GM18520 (cell line): ENCODE measurements around the gene ADPGK.
"Not testable (repeated sequence)": the region's sequence is repeated elsewhere in the genome, so short reads cannot be mapped to it uniquely, and the experiment has no call there.

ENCODE experiments used
- ATAC-seq: cut with Tn5 transposase; IDR thresholded peaks from one replicate; pipeline ENCODE4 v1.9.1; 2021; ENCODE audit not compliant: unreplicated experiment

ADPGK gene

DNA sequence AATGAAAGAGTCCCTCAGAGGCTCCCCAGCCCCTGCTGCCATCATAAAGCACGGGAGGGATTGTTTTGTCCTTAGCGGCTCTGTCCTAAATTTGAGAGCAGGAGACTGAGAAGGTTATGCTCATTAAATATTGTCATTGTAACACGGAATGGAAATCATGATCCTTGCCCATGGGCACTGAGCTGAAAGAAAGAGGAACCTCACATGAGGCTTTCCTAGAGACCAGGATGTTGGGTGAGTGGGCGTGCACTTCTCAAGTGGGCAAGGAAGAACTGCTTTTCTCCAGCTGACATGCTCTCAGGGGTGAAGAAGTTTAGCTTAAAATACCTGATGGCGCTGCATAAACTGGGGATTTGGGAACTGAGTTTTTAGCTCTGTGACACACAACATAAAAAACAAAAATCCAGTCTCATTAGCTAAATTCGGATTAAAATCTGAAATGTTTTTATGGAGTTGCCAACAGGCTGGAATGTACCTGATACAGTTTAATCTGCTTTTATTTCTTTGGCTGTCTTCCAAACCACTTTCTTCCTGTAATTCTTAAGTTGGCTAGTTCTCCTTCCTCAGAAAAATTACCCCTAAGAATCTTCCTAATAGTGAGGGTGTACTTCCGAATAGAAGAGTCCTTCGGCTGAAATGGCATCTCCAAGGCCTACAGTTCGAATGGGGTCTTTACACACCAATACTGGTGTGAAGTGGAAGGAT lies 31.7 kb downstream of the ADPGK start:
- no peak for ATAC-seq

DNA sequence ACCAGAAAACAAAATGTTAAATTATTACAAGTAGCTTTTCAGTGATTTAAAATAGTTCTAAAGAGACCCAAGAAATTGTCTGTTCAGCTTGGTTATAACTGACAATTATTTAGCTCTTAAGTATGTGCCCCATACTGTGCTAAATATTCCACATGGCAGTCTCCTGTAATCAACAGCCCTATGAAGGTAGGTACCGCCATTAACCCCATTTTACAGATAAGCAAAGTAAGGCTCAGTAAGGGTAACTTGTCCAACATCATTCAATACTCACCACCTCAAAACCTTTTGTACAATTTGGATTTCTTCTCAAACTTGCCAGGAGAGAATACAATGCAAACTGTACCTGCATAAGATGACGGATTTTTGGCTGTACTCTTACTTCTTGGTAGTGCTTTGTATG lies 33.9 kb downstream of the ADPGK start:
- ATAC-seq: no peak

DNA sequence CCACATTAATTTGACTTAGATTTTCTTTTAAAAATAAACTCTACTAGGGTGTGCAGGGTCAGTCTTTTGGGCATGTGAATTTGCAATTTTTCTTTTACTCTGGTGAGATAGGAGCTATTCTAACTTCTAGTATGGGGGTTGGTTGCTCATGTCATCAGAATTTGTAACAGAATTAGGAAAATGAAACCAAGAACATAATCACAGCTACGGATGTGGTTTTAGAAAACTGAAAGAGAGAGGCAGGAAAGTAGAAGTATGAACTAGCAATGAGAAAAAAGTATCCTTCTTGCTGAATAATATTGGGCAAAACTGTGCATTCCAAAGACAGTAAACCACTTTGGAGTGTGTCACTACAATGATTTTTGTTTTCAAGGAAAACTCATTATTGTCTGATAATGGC lies 43.3 kb downstream of the ADPGK start:
- peak; percentile 60 for ATAC-seq

DNA sequence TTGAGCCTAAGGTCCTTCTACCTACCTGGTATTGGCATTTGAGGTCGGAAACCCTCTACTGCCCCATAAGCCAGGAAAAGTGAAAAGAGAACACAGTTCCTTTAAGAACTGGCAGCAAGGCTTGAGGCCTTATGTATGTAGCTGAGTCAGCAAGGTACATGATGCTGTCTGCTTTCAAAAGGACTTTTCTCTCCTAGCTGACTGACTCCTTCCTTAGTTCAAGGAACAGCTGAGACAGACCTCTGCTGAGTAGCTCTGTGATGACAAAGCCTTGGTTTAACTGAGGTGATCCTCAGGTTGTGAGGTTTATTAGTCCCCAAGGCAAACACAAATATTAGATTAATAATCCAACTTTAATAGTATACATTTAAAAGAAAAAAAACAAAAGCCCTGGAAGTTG lies 45.8 kb downstream of the ADPGK start:
- ATAC-seq: no peak

DNA sequence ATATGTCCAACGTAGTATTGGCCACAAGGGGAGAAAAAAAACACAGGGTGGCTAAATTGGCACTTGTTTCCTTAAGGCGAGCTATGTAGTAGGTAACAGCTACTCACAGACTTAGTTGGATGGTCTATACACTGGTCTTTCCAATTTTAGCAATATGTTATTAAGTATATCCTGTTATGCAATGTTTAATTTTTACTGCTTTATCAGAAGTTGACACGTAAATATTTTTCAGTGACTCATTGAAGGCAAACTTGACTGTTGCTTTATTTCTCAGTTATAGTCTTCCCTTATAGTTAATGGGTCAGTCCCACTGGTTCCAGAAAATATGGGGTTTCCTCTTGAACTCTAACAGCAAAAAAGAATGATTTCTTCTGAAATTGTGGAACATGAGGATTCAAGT lies 46.5 kb downstream of the ADPGK start:
- no peak for ATAC-seq

DNA sequence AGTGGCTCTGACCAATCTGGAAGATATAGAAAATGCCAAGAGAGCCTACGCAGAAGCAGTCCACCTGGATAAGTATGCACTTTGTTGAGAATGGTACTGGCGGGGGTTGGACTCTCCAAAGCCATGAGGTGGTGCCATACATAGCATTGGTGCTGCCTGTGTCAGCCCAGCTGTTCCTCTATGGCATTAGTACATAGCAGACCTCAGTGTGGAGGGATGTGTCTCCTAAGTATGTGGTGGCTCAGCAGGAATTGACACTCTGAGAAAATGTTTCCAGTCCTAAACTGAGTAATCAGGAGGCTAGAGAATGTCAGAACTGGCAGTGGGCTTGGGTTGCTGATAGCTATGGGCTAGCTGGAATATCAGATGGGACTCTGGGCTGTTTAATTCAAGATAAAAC lies 48.4 kb downstream of the ADPGK start:
- ATAC-seq: no peak

DNA sequence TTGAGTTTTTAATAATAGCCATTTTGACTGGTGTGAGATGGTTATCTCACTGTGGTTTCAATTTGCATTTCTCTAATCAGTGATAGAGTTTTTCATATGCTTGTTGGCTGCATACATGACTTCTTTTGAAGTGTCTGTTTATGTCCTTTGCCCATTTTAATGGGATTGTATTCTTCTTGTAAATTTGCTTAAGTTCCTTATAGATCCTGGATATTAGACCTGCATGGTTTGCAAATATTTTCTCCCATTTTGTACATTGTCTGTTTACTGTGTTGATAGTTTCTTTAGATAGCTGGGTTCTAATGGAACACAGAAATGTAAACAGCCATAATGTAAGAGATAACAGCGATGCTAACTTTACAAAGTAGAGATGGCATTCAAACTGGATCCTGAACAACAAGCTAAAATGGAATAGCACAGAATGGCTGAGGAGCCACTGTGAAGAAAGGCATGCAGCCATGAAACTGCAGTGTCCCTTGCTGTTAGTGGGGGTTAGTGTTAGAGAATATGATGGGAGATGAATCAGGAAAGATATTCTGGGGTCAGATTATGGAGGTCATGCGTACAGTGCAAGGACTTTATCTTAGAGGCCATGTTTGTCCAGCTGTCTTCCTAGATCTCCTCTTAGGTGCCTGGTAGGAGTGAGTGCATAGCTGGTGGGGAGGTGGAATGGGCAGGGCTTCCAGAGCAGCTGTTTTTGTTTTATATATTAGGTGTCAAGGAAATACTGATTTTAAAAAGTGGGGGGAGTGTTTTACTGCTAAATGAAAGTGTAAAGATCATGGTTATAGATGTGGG lies 49.4 kb downstream of the ADPGK start:
- ATAC-seq: no peak

DNA sequence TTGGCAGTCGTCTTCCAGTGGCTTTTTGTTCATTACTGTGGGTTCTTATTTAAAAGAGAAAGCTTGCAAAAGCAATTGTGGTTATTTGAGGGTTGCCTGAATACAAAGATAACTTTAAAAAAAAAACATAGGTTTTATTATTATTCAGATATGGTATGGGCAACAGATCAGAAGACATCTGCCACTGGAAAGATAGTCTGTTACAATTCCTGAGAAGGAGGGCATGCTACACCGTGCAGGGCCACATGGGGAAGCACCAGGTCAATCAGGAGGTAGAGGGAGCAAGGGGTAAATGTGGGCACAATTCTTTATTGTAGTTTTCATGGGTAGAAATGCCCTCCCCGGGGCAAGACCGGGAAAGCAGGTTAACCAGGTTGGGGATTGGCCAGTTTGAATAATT lies 51.0 kb downstream of the ADPGK start:
- no peak for ATAC-seq

DNA sequence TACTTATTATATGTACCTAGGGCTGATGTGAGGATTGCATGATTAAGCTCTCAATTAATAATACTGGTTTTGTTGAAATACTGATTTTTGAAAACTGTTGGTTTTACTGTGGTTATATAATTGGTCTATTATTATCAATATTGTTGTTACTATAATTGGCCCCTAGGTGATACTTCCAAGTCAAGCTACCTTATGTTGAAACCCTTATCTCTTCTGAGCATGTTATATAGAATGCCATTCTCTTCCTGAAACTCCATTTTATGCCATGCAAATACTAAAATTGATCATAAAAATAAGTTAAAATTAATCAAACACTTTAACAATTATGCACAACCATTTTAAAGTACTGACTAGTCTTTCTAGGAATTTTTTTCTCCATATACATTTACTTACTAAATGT lies 51.5 kb downstream of the ADPGK start:
- no peak for ATAC-seq

DNA sequence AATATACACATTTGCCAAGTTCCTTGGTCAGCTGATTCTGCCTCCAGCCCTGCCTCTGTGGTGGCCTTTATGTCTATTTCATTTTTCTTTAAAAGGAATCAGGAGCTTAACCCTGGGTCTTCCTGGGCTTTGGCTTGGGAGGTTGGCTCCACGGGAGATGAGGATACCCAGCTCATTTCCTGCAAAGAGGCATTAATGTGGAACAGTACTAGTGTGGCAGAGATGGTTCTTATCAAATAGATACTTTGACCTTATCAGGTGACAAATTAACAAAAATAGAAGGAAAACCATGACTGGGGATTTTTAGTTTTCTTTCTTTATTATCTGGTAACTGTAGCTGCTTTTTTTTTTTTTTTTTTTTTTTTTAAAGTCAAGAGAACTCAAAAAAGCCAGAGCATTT lies 54.7 kb downstream of the ADPGK start:
- no peak for ATAC-seq

DNA sequence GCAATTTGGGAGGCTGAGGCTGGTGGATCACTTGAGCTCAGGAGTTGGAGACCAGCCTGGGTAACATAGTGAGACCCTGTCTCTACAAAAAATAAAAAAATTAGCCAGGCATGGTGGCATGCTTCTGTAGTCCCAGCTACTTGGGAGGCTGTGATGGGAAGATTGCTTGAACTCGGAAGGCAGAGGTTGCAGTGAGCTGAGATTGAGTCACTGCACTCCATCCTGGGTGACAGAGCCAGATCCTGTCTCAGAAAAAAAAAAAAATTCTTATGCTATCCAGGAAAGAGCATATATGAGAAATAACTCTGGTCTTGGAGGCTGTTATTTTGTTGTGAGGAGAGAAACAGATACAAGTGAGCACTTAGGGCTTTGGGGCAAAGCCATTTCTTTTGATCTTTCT lies 55.3 kb downstream of the ADPGK start:
- ATAC-seq: not testable (repeated sequence)

DNA sequence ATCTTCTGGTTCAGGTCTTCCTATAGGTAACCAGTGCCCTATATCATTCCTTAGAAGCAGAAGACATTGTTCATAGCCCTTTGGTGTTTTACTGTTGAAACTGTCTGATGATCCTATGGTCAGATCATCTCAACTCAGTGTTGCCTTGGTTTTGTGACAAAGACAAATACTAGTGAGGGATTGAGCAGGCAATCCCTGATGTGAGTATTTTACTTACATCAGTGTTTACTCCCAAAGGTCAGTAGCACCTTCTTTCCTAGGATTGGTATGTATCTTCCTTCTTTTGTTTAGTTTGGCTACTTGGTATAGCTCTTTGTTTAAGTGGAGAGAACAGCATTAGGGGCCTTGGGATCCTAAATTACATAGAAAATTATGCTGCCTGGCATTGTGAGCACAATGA lies 56.4 kb downstream of the ADPGK start:
- no peak for ATAC-seq

DNA sequence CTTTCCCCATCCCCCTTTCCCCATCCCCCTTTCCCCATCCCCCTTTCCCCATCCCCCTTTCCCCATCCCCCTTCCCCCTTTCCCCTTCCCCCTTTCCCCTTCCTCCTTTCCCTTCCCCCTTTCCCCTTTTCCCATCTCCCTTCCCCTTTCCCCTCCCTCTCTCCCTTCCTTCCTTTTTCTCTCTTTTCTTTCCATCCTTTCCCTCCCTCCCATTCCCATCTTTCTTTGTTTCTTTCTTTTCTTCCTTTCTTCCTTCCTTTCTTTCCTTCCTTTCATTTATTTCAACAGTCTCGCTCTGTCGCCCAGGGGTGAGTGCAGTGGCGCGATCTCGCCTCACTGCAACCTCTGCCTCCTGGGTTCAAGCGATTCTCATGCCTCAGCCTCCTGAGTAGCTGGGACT lies 57.7 kb downstream of the ADPGK start:
- ATAC-seq: not testable (repeated sequence)

DNA sequence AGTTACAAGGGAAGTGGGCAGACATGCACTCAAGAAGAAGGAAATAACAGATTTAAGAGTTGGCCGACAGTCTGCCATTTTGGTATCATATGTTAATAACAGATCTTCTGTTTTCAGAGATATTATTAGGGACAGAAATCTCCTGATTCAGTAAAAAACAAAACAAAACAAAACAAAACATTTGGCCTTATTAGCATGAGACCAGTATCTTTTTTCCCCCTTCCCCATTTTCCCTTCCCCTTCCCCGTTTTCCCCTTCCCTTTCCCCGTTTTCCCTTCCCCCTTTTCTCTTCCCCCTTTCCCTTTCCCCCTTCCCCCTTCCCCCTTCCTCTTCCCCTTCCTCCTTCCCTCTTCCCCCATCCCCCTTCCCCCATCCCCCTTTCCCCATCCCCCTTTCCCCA lies 58.1 kb downstream of the ADPGK start:
- ATAC-seq: no peak

DNA sequence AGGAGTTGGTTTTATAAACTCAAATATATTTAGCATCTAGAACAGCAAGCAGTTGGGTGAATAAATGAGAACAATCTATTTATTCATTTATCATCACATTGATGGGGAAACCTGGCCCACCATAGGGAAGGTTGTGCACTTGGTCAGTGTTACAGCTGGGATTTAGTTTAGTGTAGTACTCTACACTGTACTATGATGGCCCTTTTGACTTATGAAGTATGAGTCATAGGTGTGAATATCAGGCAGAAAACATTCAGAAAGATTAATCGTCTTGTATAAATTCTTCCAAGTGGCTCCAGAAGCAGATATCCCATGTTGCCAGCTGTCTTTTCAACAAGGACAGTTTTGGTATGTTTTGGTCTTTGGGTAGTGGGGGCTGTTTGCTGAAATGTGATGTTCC lies 59.5 kb downstream of the ADPGK start:
- no peak for ATAC-seq

DNA sequence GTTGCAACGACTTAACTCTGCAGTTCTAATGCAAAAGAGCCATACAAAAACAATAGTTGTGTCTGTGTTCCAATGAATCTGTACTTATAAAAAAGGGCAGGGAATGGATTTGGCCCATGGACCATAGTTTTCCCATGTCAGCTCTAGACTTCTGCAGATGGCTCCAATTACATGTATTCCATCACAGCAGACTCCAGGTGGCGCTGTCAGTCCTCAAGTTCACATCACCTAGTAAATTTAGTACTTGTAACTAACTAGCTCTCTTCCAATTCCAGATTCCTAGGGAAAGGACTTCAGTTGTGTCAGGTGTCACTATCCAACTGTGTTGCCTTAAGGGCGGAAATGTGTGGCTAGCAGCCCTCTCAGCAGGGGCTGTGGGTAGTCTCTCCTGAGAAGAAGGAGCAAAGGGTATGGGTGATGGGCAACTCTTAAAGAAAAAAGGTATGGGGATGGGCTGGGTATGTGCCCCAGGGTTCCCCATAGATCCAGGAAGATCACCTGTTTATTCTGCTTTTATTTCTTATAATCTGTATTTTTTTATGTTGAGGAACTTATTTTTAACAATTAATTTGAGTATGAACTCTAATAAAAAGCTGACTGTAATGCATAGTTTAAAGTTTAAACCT lies 61.4 kb downstream of the ADPGK start:
- ATAC-seq: no peak

DNA sequence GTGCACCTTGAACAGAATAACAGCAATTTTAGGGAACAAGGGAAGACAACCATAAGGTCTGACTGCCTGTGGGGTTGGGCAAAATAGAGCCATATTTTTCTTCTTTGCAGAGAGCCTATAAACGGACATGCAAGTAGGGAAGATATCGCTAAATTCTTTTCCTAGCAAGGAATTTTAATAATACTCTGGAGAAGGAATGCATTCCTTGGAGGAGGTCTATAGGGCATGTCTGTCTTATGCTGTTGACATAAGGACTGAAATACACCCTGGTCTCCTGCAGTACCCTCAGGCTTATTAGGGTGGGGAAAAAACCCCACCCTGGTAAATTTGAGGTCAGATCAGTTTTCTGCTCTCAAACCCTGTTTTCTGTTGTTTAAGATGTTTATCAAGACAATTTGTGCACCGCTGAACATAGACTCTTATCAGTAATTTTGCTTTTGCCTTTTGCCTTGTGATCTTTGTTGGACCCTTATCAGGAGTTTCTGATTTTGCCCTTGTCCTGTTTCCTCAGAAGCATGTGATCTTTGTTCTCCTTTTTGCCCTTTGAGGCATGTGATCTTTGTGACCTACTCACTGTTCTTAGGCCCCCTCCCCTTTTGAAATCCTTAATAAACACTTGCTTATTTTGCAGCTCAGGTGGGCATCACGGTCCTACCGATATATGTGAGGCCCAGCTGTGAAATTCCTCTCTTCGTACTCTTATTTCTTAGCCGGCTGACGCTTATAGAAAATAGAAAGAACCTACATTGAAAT lies 74.8 kb downstream of the ADPGK start:
- not testable (repeated sequence) for ATAC-seq

DNA sequence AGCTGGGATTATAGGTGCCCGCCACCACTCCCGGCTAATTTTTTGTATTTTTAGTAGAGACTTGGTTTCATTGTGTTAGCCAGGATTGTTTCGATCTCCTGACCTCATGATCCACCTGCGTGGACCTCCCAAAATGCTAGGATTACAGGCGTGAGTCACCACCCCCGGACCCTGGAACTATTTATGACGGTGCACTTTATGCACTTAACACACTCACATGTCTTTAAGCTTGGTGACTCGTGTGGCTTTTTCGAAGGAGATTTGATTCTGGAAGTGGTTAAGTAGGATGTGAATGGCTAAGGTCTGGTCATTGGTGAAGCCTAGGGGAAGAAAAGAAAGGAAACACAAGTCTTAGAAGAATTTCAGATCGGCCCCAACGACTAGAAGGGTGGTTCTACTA lies 77.3 kb downstream of the ADPGK start:
- no peak for ATAC-seq
